ENCODE measurements around the gene RNF208.

RNF208 gene

DNA sequence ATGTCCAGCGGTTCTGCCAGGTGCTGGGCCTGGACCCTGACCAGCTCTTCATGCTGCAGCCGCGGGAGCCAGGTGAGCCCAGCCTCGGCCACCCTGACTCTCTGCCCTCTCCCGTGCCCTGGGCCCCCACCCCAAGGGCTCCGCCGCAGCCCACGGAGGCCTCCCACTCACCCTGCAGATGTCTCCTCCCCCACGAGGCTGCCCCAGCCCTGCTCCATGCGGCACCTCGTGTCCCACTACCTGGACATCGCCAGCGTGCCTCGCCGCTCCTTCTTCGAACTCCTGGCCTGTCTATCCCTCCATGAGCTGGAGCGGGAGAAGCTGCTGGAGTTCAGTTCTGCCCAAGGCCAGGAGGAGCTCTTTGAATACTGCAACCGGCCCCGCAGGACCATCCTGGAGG is 7.4 kb downstream of the RNF208 start:
- DNase-seq (ENCODE audit: low read depth), result no peak

DNA sequence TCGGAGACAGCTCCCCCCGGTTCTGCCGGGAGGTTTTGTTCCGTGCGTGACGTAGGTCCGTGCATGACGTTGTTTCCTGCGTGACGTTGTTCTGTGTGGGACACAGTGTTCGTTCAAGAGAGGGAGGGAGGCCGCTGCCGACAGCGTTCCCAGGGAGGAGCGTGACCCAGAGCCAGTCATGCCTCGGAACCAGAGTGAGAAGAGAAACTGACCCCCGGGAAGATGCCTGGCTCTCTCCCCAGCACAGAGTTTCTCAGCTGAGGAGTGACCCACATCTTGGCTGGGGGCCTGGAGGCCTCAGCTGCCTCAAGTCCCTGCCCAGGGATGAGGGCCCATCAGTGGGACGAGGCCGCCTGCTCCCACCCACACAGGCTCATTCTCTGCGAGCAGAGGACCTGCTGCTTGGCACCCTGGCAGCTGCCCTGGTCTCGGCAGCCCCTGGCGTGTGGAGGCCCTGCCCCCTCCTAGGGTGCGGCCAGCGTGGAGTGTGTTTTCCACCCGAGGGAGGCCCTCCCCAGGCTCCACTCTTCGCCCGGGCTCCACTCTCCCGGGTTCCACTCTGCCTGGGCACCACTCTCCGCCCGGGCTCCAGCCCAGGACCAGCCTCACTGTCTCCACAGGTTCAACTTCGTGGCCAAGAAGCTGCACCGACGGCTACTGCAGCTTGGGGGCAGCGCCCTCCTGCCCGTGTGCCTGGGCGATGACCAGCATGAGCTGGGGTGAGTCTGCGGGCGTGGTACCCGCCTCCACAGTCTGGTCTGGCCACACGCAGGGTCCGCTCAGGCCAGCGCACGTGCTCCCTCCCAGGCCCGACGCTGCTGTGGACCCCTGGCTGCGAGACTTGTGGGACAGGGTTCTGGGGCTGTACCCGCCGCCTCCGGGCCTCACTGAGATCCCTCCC is 8.6 kb downstream of the RNF208 start:
- no peak for DNase-seq (ENCODE audit: low read depth)

DNA sequence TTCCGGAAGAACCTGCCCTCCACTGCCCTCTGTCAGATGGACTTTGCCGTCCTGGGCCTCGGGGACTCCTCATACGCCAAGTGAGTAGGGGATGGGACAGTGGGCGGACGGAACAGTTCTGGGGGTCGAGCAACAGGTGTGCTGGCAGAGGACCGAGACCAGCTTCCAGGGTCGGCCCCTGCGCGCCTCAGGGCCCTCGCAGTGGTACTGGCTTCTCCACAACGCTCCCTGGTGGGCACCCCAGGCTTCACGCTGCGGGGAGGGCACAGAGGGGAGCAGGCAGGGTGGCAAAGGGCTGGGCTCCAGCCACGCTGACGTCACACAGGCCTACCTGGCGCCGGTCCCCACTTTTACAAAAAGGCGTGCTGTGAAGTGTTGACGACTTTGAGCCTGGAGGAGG is 9.5 kb downstream of the RNF208 start:
- no peak for DNase-seq (ENCODE audit: low read depth)

DNA sequence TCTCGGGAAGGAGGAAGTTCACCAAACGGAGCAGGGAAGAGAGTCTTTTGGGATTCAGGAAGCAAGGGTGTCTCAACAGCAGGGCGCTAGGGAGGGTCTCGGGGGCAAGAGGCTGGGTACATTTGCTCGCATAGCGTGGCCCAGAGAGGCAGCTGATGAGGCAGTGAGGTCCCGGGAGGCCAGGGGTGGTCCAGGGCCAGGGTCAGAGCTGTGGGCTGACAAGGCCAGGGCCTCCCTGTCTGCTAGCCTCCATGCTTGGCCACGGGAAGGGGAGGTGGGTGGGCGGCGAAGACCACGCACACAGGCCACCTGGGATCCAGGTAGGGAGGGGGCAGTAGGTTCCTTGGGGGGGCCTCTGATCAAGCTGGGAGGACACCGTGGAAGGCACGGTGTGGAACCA is 10.5 kb downstream of the RNF208 start:
- no peak for DNase-seq (ENCODE audit: low read depth)

DNA sequence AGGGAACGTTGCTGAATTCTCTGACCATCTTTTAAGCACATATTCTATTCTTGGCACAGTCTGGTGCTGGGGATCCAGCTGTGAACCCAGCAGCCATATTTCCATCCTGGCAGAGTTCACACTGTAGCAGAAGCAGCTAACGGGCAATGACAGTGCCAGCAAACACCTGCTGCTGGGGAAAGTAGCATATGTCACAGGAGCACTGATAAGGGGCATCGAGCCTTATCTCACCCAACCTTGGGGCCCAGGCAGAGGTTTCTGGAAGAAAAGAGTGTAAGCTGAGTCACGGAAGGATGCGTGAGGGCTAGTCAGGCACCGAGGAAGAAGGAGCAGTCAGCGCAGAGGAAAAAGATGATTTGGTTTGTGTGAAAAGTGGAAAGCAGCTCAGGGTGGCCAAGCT is 15.4 kb downstream of the RNF208 start:
- no peak for DNase-seq (ENCODE audit: low read depth)

DNA sequence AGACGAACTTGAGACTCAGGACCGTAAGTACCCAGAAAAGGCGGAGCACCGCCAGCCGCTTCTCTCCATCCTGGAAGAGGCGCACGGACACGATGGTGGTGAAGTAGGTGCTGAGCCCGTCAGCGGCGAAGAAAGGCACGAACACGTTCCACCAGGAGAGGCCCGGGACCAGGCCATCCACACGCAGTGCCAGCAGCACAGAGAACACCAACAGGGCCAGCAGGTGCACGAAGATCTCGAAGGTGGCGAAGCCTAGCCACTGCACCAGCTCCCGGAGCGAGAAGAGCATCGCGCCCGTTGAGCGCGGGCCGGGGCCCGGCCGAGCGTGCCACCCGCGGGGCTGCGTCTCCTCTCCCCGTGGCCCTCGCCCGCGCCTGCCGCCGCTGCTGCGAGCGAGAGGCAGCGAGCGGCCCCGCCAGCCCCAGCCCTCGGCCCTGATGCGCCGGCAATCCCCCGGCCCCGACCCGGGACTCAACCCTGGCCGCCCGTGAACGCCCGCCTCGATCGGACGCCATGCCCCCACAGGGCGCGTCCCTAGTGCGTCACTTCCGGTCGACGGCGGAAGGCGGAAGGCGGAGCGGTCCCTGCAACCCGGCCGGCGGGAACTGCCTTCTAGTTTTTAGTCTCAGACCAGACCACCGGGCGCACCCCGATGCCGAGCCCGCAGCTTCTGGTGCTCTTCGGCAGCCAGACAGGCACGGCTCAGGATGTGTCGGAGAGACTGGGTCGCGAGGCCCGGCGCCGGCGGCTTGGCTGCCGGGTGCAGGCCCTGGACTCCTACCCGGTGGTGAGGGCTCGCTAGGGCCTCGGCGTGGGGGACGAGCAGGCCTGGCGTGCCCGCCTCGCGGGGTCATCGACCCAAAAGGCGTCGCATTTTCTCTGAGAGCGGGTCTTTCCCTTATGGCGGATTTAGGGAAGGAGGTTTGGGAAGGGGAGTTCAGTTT is 16.6 kb downstream of the RNF208 start, which contains the start of the genes NDOR1 and TMEM203:
TSS of gene NDOR1 (plus strand) at position 575 of the 944 bp plus-strand sequence. CDS start at position 653, 78 bp downstream.
TSS of gene TMEM203 (minus strand) at position 523 of the 944 bp plus-strand sequence. CDS start at position 289, 234 bp downstream.
- peak; percentile 93 for DNase-seq (ENCODE audit: low read depth)

DNA sequence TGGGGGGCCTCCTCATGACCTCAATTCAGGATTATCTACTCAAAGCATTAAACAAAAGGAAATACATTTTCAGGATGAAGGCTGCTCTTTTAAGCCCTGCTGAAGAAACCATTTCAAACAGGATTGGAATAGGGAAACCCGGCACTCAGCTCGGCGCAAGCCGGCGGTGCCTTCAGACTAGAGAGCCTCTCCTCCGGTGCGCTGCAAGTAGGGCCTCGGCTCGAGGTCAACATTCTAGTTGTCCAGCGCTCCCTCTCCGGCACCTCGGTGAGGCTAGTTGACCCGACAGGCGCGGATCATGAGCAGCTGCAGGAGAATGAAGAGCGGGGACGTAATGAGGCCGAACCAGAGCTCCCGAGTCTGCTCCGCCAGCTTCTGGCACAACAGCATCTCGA is 17.3 kb downstream of the RNF208 start:
- DNase-seq (ENCODE audit: low read depth), result no peak

DNA sequence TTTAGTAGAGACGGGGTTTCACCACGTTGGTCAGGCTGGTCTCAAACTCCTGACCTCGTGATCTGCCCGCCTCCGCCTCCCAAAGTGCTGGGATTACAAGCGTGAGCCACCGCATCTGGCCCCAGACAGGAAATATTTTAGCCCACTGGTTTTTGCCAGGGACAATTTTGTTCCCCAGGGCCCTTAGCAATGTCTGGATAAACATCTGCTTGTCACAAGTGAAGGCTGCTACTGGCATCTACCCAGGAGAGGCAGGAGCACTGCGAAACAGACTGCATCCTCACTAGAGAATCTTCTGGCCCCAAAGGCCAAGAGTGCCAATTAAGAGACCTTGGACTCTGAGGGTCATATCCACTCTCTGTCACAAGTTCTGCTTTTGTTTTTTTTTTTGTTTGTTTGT is 19.1 kb downstream of the RNF208 start:
- no peak for DNase-seq (ENCODE audit: low read depth)

DNA sequence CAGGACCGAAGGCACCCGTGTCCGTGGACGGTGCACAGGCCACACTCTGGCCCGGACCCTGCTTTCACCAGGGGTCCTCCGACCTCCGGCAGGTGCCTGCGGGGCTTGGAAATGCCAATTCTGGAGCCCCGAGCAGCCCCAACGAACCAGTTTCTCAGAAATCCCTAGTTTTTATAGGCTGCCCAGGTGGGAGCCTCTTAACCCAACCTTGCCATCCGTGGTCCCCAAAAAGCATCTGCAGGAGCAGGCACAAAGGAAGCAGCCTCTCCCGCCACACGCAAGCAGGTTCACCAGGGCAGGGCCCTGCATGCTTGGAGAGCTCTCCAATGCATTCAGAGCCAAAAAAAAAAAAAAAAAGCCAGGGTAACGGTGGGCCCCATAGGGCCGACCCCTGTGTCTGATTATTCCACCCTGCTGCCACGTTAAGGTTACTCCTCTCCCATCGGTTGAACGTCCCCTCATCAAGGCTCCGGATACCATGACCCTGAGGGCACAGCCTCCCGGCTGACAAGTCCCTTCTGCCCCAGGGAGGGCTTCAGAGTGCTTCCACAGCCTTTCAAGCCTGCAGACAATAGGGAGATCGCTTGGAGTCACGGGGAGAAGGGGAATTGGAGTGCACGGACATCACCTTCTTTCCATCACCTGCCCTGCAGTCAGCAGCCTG is 20.7 kb downstream of the RNF208 start:
- no peak for DNase-seq (ENCODE audit: low read depth)

DNA sequence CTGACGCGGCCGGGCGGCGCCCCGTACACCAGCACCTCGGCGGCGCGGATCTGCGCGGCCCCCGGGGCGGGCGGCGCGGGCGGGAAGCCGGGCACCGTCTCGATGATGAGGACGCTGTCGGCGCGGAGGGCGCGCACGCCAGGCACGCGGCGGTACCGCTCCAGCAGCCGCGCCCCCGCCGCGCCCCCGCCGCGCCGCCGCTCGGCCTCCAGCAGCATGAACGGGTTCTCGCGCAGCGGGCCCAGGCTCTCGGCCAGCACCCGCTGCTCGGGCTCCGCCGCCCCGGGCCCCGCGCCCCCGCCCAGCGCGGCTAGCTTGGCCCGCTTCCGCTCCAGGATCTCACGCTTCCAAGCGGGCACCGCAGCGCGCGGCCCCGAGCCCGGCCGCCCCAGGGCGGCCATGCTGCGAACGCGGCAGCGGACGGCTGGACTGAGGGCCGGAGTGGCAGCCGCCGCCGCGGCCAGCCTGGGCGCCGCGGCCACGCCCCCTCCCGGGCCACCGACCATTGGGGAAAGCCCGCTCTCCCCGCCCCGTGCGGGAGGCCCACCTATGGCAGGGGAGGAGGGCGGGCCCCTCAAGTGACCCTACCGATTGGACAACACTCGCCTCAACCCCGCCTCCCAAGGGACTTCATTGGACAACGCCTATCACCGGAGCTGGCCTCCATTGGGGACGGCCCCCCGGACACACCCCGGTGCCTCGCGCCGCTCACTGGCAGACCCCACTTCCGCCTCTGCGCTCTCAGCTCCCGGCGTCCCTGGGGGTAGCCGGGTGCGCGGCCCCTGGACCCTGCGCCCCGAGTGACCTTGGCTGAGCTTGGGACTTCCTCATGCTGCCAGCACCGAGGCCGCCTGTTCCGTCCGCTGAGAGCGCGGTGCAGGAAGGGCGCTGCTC is 21.5 kb downstream of the RNF208 start, which contains the start of gene TPRN:
TSS of gene TPRN (minus strand) at position 431 of the 894 bp plus-strand sequence. CDS start at position 401, 30 bp downstream.
- DNase-seq (ENCODE audit: low read depth), result peak; percentile 98

DNA sequence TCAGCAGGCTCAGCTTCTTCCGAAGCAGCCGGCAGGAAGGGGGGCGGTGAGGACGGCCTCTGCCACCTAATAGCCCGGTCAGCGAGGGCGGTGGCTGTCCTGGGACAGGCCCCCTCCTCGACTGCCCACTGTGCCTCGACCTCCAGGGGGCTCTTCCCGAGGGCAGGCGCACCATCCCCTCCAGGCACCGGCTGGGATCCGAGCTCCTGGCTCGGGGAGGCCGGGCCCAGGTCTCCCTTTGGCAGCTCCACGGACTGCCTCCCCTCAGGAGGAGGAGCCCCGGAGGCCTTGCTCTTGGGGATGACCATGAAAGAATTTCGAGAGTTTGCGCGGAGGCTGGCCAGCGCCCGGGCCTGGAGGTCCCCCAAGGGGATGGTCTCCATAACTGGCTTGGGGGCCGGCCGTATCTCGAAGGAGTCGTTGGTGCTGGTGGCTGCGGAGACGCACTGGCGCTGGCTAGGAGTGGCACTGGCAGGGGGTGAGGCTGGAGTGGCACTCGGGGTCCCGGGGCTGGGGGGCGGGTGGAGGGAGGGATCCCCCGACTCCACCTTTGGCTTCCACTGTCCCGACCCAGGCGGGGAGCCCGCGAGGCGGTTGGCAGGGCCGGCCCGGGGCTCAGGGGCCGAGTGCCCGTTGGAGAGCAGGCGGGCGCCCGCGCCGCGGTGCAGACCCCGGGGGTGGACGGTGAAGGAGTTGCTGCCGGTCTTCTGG is 22.5 kb downstream of the RNF208 start:
- no peak for DNase-seq (ENCODE audit: low read depth)

DNA sequence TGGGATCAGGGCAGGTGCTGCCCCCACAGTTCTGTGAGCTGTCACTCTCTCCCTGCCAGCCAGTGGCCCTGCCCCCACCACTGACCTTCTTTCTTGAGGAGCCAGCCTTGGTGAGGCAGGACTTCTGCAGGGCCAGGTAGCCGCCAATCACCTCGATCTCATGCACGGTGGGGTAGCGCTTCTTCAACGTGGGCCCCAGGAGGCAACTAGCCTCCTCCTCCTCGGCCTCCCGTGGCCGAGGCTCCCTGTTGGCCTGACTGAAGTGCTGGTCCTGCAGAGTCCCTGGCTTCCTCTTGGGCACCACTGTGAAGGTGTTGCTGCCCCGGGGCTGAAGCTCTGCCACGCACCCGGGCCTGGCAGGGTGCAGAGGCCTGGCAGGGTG is 23.1 kb downstream of the RNF208 start:
- DNase-seq (ENCODE audit: low read depth), result no peak

DNA sequence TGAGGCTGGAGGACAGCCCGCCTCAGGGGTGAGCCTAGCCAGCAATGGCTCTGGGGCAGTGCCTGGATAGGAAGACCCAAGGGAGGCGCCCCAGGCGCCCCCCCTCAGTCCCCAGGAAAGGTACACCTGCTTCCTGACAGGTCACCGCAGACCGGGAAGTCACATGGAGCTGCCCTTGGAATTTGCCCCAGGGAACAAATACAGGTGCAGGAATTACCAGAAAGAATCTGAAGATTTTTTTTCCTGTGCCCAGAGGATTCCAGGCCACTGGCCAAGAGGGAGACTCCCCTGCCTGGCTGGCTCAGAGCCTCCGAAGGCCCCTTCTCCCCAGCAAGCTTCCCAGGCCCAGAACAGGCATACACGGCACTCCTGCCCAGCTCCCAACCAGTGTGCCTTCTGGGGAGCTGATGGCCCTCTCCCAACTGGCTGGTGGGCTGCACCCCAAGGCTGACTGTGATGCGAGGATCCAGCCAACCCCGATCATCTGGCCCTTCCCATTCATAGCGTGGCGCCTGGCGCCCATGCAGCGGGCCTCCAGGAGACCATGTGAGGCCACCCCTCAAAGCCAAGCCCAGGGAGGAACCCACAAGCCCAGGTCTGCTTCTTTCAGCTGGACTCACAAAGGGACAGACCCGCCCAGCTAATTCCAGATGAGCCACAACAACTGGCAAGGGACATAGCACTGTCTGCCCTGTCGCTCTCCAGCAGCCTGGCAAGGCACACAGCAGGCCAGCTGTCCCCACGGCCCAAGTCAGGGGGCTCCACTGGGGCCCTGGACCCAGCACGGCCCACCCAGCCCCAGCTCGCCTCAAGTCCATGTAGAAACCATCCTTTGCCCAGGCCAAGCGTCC is 23.8 kb downstream of the RNF208 start:
- DNase-seq (ENCODE audit: low read depth), result no peak

DNA sequence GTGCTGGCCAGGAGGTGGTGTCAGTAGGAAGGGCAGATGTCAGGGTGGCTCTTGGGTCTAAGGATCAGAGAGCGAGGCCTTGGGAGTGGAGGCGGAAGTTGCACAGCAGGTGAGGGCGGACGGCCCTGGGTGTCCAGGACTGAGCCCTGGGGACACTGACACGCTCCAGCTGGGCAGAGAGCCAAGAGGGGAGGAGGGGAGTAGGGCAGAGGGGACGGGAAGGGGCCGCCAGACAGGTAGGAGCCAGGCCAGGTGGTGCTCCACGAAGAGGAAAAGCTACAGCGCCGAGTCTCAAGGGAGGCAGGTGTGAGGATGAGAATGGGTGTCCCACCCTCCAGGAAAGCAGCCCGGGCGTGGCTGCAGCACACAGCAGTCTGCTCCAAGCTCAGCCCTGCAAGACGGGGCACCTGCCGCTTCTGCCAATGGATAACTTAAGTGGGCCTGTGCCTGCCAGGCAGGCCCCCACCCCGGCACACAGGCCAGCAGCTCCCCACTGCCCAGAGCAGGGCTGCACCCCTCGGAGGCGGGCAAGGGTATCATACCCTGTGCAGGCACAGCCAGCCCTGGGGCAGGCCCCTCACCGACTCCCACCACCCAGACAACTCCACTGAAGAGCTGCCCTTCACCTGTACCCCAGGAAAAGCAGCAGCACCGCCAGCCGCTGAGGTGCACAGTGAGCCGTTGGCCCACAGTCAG is 26.4 kb downstream of the RNF208 start:
- no peak for DNase-seq (ENCODE audit: low read depth)

DNA sequence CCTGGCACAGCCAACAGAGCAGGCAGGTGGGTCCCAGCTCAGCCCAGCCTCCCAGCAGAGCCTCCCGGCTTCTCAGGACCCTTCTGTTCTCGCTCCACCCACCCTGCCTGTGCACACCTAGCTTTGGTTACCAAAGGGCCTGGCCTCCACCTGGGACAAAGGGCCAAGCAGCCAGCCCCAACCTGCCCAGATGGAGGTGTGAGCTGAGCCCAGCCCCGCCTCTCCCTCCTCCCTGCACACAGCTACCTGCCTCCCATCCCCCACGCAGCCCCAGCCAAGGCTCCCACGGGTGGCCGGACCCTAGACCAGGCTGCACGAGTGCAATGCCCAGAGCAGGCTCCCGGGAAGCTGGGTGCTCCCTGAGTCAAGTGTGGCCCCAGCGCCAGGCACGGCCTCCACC is 27.1 kb downstream of the RNF208 start:
- no peak for DNase-seq (ENCODE audit: low read depth)

DNA sequence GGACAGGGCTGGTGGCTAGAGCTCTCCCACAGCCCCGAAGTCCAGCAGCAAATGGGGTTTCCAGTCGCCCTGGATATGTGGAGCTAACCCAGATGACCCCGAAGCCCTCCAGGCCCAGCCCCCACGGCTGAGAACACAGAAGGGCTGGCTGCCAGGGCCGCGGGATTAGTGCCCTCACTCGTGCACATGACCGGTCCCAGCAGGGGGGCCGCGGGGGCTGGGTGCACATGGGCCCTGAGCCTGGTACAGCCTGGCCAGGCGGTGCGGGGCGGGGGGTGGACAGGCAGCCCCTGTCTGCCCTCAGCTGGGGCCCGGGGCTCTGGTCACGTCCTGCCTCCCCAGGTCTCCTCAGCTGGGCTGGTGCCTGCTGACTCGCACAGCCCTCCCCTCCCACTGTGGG is 27.7 kb downstream of the RNF208 start:
- no peak for DNase-seq (ENCODE audit: low read depth)

DNA sequence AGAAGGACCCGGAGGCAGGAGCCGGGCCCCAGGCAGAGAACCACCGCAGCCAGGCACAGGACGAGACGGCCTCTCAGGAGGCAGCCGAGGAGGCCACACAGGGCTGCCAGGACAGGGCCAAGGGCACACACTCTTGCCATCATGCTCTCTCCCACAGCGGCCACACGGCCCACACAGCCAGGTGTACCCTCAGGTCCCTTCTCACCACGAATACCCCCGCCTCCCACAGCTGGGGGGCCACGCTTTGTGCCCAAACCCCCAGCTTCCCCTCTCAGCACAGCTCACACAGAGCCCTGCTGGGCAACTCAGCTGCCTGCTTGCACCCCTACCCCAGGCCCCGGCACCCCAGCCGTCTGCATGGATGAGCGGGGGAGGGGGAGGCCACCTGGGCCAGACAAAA is 28.3 kb downstream of the RNF208 start:
- DNase-seq (ENCODE audit: low read depth), result no peak

DNA sequence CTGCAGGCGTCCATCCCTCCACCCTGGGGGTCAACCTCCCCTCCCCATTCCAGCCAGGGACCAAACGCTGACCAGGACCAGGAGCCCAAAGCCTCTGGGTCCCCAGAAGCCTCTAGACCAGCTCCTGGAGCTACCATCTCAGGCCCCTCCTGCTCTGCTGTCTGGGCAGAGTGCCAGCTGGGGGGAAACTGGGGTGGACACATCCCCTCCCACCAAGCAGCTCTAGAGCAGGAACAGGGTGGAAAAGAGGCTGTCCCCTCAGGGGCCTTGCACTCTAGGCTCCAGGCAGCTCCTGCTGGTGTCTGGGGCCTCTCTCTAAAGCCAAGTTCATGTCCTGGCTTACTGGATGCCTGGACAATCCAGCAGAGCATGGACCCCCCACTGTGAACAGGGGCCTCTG is 29.2 kb downstream of the RNF208 start:
- no peak for DNase-seq (ENCODE audit: low read depth)

DNA sequence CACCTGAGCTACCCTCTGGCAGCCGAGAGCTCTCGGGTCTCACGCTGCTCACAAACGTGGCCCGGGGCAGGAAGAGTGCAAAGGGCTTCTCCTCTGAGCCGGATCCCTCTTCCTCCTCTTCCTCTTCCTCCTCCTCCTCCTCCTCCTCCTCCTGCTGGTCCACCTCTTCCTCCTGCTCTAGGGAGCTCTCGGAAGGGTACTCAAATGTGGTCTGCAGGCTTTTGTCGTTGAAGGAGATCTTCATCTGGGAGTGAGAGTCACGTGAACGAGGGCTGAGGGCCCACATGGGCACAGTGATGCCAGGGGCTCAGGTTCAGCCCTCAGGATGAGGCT is 29.6 kb downstream of the RNF208 start:
- DNase-seq (ENCODE audit: low read depth), result no peak

Data from activated T-helper 9 cell treated with anti-CD3 and anti-CD28 coated beads, Interleukin-2, amount 50 U/mL, for 16 hours (primary cell).